ENCODE measurements around the gene ANGPT4.

Gene ANGPT4

GRCh38 chr20:822651-823573 lies 93.2 kb downstream of the ANGPT4 start:
- FAIRE-seq = no peak

GRCh38 chr20:821731-822065 lies 94.4 kb downstream of the ANGPT4 start:
- no peak for FAIRE-seq

DNA sequence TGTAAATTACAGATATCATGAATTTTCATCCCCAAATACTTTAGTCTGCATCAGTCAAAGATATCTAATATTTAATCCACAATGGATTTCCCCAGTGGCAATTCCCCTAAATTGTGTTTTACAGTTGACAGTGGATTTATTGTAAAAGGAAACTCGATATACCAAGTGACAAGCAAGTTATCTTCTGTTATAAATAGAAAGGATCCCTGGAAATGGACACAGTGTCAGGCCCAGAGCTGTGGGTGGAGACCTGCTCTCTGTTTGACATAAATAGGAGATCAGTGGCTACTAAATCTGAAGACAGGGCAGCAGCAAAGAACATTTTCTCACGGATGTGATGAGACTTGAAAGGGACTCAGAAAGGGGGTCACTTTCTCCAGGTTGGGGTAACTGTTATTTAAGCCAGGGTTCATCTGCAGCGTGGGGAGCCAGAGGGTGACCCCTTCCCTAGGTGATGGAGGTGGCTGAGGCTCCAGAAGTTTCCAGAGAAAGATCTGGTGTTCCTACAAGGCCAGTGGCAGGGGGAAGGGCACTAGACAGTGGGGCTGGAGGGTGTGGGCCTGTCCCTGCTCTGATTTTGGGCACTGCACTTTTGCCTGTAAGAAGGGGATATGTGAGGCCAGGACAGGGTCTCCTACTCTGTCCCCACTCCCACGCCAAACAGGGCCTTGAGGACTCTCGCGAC lies 94.9 kb downstream of the ANGPT4 start:
- FAIRE-seq = no peak

- no peak for FAIRE-seq
Measured at GRCh38 chr20:820323-820953, 95.7 kb downstream of the ANGPT4 start.
